Measurements from ENCODE around the gene PRR15L.

DNA sequence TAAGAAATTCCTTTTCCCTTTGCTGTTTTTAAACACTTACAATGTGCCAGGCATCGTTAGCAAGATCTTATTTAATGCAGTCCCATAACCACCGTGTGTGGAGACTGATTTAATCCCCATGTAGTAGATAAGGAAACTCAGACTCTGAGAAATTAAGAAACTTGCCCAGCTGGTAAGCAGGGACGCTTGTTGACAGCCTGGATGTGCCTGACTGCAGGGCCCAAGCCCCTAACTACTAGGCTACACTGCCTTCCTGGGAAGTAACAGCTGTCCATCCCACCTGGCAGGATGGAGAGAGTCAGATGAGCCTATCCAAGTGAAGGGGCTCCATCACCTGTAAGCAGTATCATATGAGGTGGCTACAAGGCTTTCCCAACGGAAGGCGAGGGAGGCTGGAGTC is 36.3 kb upstream of the PRR15L start:
- TF ChIP-seq CTCF (IDR thresholded peaks at IDR 0.05): no peak
- TF ChIP-seq POLR2AphosphoS5 (IDR thresholded peaks at IDR 0.05): no peak
- no peak for TF ChIP-seq POLR2A (IDR thresholded peaks at IDR 0.05)

All from breast epithelium (tissue), 3 donors.